GM12892 (cell line): Measurements from ENCODE around the gene ETV2.

Experiments used
- POLR2A ChIP-seq: IDR thresholded peaks from 2 replicates; pipeline ENCODE4 v1.6.1; 2011; ENCODE audit warnings: low read depth, low read length, control low read depth
- POLR2AphosphoS5 ChIP-seq: IDR thresholded peaks from 2 replicates; pipeline ENCODE4 v1.6.1; 2011; ENCODE audit warnings: low read depth, low read length, control low read depth

DNA sequence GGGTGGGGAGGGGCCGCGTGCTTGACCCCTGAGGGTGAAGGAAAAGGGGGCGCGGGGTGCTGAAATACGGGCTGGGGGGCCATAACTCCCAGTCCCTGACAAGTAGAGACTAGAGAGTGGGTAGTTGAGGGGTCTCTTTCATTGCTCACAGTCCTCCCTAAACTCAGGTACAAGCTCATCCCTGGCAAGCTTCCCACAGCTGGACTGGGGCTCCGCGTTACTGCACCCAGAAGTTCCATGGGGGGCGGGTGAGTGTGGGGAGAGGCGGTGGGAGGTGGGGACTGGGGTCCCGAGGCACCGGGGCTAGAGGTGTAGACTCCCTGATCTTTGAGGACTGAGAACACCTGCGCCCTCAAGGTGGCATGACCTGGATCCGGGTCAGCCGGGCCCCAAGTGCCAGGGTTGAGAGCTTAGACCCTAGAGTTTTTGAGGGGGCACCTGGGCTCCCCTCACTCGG, 1.3 kb downstream of the ETV2 start:
- TF ChIP-seq POLR2AphosphoS5 (no peak), POLR2A (no peak)
